GM21825 (cell line): ENCODE measurements around the gene RFX6.

ENCODE experiments used
- ATAC-seq: cut with Tn5 transposase; IDR thresholded peaks from one replicate; pipeline ENCODE4 v1.9.1; 2021; ENCODE audit warnings: mild to moderate bottlenecking, moderate library complexity; ENCODE audit not compliant: unreplicated experiment

Gene RFX6

DNA sequence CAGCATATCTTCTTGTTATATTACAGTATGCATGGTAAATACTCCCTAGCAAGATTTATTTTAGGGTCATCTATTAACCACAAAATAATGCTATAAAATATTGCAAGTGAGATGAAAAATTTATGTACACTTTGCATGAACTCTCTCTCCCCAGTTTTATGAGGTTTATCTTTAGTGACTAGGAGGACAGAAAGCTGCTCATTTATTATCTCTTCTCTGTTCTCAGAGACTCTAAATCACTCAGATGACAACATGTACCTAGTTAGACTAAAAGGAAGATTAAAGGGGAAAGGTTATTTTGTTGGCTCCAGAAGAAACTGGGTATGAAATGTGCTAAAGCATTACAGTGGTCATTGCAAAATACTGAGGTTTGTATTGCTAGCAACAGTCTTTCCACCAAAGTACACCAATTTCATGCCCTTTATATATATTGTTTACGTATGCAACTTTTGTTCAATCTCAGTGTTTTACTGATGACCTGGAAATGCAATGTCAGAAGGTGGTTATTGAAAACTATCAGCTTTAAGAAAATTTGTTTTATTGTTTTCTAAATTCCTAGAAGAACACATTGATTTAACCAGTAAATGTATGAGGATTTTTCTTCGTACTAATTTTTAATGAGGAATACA, 11.8 kb downstream of the RFX6 start:
- ATAC-seq: no peak

DNA sequence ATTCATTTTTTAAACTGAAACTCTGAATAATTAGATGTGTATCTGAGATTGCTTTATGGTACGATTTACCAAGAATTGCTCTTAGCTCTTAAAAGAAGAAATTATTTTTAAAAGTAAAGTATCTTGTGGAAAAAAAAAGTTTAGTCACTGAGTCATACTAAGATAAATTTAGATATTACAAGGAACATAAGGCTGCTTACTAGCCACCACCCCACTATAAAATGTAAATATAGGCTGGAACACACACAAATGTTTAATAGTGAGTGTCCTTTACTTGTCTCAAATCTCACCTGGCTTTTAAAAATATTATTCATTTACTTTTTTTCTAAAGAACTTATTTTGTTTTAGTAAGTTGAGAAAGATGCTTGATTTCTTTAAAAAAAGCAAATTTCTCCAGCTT, 17.6 kb downstream of the RFX6 start:
- no peak for ATAC-seq

DNA sequence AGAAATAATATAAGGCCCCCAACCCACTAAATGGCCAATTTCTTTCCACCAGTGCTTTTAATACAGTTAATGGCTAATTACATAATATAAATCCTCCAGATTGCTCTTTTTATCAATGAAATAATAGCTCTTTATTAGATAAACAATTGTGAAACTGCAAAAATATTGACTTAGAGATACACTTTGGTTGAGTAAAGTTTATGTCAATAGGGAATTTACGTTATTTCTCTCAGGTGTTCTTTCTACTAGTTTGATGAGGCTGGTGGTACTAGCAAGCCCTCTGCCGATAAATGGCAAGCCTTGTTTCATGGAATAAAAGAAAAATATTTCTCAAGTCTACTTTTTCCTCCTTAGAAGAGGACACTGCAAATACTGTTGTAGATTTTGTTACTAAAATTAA, 18.9 kb downstream of the RFX6 start:
- ATAC-seq: no peak

DNA sequence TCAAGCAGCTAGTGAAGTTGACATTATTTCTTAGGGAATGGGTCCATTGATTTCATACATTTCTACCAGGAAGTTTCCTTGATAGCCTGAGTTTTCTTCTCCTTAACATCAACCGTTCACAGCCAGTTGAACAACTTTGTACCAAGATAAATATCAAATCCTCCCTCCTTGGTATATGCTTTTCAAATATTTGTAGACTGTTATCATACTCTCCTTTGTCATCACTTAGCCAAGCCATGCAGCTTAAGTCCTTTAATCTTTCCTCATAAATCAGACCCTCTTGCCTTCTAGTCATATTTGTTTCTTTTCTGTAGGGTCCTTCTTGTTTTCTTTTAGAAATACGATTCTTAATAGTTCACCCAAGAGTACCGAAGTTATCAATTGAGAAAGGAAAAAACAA, 25.6 kb downstream of the RFX6 start:
- ATAC-seq: no peak

DNA sequence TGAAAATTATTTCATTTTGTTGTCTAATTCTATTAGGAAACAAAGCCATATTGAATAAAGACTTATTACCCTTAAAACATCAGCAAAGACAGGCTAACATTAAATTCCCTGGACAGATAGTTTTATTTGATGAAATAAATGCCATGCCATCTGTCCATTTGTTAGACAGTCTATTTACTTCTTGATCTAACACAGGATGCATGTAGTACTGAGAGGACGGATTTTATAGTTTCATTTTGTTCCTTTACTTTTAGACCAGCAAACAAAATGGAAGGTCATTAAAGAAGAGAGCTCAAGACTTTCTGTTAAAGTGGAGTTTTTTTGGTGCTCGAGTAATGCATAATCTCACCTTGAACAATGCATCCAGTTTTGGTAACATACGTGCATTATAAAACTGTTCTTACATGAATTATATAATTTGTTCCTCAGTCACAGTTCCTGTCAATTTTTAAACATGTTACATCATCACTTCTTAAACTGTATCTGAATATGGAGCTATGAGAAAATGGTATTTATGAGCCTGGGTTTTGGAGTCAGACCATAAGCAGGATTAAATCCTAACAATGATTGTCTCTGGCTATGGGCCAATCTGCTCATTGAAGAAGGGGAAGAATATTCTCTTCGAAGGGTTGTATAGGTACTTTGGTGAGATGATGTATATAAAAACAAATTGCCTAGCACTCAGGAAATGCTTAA, 46.0 kb downstream of the RFX6 start:
- no peak for ATAC-seq

DNA sequence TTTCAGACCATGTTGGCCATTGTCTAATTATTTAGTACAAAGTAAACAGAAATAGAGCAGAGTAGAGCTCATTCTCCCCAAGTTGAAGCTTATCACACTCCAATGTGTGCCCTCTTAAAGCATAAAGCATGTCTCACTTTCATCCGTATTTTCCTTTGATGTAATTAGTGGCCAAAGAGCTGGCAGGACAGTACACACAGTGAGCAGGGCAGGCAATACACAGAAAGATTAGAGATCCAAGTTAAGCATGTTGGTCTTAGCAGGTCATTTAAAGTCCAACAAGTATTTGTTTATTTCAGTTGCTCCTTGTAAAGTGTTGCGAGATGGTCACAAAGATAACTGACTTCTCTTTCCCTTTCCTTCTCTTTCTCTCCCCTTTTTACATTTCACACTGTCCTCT, 47.2 kb downstream of the RFX6 start:
- ATAC-seq: no peak

DNA sequence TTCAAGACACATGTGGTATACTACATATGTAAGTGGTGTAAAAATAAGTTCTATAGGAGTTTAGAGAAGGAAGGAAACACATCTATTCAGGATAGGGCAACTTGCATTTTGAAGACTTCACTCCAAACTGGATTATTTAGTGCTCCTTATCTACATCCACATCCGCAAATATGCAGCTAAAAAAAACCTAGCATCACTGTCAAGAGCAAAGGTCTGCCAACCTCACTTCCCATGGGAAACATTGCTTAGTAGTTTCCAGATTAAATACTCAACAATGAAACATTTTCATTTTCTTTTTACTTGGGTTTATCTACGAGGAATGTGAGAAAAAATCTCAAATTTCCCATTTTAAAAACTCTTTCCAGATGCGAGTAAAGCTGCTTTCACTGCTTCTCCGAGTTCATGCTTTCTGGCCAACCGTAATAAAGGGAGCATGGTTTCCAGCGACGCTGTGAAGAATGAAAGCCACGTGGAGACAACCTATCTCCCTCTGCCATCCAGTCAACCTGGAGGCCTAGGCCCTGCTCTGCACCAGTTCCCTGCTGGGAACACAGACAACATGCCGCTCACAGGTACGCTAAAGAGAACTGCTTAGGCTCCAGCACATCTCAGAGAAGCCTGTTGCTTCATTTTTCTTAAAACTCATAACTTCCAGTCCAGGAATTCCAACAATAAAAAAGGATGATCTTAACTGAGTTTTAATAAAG, 48.2 kb downstream of the RFX6 start:
- no peak for ATAC-seq

DNA sequence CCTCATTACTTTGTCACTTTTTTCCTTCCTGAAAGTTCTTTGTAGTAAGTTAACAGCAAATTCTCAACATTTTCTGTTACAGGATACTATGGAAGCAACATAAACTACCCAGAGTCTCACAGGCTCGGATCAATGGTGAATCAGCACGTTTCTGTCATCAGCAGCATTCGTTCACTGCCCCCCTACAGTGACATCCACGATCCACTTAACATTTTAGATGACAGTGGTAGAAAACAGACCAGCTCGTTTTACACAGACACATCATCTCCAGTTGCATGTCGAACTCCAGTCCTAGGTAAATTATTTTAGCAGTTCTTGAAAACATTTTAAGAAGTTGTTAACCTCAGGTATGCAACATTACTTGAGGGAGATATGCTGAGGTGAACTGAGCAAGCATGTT, 51.6 kb downstream of the RFX6 start:
- no peak for ATAC-seq

DNA sequence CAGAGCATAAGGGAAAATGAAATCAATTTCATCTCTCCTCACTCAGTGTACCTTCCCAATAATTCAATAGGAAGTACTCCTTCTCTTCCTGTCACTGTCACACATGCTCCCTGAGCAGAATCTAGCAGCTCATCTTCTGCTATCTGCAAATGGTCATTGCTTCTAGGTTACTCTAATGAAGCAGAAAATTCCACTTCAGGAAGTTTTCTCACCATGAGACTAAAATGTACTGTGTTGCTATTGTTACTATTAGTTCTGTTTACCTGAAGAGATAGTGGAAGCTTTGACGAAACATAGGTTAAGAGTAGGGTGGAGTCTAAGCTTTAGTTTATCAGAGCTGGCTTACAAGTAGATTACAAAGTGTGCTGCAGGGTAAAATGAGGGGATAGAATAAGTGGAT, 52.8 kb downstream of the RFX6 start:
- no peak for ATAC-seq

DNA sequence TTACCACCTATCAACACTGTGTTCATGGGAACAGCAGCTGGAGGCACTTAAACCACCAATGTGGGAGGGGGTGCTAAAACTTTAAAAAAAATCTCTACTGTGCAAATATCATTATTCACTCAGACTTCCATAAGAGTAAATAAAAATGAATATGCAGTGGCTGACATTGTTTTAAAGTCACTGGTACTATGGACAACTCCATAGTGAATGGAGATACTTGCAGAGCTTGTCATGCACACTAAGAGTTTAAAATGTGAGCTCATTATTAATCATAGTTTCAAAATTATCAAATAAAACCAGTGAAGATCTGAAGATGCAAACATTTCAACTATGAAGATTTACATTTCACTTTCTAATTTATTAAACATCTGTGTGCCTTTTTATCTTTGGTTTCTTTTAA, 54.4 kb downstream of the RFX6 start:
- no peak for ATAC-seq

DNA sequence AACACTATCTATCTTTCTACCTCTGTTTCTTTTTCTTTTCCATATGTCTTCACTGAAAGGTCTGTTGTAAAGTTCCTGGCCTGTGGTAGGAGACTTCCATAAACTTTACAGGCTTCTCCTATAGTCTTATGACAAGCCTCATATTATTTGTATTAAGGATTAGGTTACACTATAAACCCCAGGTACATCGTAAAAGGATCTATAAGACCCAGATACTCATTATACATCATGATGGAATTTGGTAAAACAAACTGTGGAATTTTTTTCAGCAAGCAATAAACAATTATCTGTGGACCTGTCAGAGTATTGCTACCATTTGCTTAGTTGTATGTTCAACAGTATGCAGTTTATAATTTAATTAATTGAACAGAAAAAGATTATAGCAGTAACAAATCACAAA, 55.5 kb downstream of the RFX6 start:
- no peak for ATAC-seq

DNA sequence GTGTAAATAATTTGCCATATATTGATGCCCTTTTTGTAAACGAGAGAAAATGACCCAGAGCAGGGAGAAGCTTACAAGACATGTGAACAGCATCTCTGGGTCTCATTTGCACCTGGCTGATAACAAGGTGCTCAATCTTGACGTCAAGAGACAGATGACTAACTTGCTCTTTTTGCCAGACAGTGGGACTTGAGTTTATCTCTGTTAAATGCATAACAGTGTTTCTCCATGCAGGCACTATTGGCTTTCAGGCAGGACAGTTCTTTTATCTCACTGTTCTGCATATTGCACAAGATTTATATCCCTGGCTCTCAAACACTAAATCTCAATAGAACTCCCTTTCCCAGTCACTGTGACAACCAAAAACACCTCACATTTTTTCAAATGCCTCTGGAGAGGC, 56.4 kb downstream of the RFX6 start:
- no peak for ATAC-seq

DNA sequence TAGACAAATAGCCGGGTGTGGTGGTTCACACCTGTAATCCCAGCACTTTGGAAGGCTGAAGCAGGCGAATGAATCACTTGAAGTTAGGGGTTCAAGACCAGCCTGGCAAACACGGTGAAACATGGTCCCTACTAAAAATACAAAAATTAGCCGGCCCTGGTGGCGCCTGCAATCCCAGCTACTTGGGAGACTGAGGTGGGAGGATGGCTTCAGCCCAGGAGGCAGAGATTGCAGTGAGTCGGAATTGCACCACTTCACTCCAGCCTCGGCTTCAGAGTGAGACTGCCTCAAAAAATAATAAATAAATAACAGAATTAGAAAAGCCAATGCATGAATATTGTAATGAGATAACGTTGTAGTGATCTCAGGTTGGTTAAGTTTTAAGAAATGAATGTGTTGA, 61.3 kb downstream of the RFX6 start:
- ATAC-seq: no peak

DNA sequence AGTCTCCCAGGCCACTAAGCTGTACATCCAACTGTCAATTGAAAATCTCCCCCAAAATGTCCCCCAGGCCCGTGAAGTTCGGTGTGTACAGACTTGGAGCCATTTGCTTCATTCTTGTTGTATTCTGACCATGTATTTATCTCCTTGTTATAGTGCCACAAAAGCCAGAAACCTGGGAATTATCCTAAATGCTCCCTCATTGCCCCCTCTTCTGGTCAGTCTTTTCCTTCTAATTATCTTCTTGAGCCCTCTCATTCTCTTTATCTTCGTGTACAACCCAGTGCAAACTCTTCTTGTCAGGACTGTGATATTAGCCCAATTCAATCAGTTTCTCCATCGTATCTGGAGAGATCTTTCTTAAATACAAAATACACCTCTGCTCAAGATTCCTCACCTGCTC, 64.7 kb downstream of the RFX6 start:
- ATAC-seq: no peak

DNA sequence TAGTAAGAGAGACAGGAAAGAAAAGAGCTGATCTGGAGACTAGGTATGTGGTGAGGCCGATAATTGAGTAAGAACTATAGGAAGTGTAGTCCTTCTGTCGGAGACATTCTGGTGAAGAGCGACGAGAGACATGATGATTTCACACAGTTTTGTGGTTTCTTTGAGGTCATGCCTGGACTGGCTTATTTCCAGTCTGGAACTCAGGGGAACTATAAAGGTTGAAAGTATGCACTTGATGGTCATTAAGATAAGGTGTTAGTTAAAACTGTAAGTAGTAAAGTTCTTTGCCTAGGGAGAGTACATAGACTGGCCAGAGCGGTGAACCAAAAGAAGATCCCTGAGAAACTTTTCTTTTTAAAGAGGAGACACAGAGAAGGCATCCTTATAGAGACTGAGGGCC, 68.8 kb downstream of the RFX6 start:
- no peak for ATAC-seq

DNA sequence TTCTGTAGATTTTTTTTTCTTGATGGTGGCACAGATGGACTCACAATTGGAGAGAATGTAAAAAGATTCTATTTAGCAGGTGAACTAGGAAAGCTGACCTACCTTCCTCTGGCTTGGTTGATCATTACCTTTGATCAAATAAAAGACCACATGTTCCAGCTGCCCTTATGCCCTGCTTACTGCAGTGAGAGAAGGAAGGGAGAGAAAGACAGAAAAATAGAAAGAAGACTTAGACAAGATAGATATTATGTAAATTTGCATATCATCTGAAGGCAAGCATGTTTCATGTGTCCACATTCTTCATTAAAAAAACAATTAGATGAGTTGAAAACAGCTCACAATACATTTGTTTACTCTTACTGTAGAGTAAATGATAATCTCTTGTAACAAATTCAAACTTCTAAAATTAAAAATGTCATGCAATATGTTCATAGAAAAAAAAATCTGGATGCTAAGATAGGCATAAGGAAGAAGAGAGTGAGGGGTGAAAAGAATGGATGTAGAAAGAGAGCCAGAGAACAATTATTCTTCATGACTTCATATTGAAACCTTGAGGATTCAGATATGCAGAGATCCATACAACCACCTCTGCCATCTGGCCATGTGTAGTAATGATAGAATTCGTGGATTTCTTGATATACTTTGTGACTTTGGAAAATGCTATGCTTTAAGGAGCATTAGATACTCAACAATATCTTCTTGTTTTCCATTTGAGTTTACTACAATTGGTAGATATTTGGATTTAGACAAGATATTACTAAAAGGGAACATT, 71.7 kb downstream of the RFX6 start:
- no peak for ATAC-seq

DNA sequence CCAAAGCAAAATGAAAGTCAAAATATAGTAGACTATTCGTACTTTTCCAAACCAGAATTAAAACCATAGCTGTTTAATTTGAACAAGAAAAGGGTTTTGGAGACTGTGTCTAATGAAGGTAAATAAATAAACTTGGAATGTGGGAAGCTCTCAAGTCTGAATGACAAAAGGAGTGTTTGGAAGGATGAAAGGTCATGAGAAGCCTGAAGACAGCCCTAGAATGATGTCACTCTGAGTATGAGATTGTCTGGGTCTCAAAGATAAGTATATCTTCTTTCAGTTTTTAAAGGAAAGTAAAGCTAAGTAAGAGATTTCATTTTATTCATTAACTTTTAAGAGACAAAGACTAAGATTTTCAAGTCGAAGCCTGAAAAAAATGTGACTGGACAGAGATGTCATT, 72.9 kb downstream of the RFX6 start:
- no peak for ATAC-seq

DNA sequence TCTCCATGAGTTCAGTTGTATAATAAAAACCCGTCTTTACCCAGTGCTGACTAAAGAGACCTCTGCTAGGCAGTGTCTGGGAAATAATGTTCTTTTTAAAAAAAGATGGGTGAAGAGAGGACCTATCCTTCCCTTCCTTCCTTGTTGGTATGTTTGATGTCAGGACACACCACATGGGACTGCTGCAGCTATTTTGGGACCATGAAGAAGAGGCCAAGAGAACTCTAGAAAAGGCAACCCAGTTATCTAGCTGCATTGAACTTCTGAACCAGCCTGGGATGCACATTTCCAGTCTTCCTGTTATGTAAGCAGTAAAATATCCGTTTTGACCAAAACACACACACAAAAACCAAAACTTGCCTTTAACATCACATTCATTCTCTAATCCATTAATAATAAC, 77.3 kb downstream of the RFX6 start:
- no peak for ATAC-seq

DNA sequence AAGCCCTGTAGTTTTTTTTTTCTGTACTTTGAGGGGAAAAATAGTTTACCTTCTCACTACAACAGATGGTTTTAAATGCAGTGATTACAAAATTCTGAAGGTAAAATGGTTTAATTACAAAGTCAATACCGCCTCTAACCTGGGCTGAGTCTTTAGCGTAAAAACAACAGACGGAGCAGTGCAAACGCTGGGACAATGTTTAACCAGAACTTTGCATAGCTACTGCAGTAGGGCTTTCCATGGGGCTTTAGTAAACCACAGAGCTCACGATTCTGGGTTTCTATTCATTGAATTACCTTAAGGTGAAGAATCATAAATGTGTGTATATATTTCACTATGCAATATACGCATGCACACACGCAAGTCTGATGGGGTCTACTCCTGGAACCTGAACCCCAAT, 77.9 kb downstream of the RFX6 start:
- ATAC-seq: no peak

DNA sequence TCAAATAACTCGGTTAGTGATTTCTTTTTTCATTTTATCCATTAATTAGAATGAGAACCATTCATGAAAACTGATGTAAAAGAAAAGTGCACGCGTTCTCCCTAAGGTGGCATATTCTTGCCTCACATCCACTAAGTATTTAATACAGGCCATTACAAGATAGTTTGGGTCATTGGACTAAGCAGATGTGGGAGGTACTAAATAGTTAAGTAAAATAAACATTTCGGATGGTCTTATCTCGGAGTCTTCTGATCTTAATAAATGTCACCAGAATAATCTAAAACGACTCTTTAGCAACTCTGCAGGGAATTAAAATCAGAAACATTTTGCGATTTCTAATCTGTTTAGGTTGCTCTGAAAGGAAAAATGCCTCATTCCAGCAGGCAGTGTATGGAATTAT, 78.7 kb downstream of the RFX6 start:
- ATAC-seq: no peak

DNA sequence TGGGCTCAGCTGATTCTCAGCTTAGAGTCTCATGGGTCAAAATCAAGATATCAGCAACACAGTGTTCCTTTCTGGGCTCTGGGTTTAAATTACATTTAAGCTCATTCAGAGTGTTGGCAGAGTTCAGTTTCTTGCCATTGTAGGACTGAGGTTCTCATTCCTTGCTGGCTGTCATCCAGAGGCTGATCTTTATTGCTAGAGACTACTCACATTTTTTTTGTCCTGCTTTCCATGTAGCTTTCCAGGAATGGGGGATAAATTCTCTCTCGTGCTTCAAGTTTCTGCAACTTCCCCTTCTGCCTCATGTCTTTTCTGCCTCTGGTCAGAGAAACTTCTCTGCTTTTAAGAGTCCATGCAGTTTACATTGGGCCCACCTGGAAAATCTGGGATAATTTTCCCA, 86.9 kb downstream of the RFX6 start:
- no peak for ATAC-seq
